HG03571 (cell line): Measurements from ENCODE around the gene INPP4A.

Source experiments
- ATAC-seq: cut with Tn5 transposase; IDR thresholded peaks from one replicate; pipeline ENCODE4 v1.9.1; 2021; ENCODE audit not compliant: unreplicated experiment

Gene INPP4A

GRCh38 chr2:98509542-98510321 lies 65.1 kb downstream of the INPP4A start:
- ATAC-seq = no peak

DNA sequence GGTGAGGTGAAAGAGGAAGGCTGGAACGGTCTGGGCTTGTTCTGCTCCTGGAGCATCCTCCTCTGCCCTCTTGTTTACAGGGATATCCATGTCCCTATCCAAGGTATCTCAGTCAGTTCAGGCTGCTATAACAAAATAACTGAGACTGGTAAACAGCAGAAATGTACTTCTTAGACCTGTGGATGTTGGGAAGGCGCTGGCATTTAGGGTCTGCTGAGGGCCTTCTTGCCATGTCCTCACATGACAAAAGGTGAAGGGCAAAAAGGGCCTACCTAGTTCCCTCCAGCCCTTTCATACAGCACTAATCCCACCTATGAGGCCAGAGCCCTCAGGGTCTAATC lies 65.6 kb downstream of the INPP4A start:
- no peak for ATAC-seq

DNA sequence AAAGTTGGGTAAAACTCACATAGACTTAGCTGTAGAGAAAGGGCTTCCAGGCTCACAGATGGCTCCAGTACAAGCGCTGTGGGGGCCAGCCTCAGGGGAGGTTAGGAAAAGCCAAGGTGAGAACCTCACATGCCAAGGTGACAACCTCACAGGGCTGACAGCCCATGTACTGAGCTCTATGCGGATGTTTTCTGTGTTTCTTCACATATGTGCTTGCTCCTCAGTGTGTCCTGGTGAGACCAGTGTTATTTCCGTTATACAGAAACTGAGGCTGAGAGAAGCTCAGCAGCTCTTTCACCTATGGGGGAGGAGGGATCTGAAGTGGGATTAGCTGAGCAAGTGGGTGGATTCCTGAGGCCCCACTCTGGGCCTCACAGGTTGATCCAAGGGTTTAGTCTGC lies 67.3 kb downstream of the INPP4A start:
- no peak for ATAC-seq

DNA sequence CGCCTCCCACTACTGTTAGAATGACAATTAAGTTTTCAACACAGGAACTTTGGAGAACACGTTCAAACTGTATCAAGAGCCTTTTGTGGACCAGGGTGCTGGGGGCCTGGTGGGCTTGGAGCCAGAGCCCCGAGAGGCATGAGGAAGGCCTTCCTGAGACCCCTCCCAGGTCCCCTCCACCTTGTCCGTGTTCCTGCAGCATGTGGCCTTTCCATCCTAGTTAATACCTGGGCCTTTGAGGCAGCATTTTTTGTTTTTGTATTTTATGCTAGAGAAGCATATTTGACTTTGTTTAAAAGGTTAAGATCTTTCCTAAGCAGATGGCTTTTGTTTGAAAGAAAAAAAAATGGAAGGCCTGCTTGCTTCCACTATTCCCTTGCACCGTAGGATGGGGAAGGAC lies 68.0 kb downstream of the INPP4A start:
- no peak for ATAC-seq

DNA sequence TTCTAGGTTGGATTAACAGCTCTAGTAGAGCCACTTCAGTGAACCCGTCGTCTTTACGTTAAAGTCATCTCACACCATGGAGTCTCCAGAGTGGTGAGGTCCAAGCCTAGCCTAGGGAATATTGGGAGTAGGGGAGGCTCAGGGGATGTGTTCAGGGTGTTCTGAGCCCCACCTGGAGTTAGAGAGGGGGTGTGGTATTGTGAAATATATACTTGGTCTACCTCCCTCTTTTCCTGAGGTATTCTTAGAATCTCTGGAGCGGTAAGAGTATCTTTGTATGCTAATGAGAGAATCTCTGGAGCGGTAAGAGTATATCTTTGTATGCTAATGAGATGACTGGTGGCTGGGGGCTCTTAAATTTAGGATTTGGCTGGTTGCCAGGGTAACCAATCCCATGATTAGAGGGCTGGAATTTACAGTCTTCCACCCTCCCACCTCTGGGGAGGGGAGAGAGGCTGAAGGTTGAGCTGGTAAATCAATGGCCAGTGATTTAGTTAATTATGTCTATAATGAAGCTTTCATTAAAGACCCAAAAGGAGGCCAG lies 69.5 kb downstream of the INPP4A start:
- ATAC-seq = no peak

DNA sequence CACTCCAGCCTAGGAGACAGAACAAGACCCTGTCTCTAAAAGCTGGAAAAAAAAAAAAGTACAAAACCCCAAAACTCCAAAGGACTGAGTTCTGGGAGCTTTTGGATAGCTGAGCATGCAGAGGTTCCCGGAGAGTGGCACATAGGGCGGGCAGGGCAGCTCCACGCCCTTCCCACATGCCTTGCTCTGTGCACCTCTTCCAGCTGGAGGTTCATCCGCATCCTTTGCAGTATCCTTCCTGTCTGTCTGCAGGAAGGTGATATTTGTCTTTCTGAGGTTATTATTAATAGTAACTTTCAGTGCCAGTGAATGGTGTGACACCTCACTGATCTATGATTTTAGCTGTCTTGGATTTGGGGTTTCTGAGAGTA lies 70.2 kb downstream of the INPP4A start:
- no peak for ATAC-seq

GRCh38 chr2:98515250-98515991 lies 70.8 kb downstream of the INPP4A start:
- ATAC-seq = no peak

DNA sequence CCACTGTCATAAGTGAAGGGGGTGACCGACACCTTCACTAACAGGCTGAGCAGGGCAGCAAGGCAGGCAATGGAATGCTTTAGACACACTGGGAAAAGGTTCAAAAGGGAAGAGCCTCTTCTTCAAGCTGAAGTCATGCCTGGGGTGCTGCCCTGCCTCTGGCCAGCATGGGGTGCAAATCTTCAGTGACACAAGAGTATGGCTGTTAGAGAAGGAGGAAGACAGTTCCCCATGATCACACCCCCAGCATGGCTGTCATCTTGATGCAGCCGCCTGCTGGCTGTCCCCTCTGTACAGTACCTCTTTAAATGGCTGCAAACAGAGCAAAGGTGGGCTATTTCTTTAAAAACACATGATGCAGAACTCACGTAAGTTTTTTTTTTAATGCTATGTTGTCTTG lies 71.9 kb downstream of the INPP4A start:
- ATAC-seq = no peak

DNA sequence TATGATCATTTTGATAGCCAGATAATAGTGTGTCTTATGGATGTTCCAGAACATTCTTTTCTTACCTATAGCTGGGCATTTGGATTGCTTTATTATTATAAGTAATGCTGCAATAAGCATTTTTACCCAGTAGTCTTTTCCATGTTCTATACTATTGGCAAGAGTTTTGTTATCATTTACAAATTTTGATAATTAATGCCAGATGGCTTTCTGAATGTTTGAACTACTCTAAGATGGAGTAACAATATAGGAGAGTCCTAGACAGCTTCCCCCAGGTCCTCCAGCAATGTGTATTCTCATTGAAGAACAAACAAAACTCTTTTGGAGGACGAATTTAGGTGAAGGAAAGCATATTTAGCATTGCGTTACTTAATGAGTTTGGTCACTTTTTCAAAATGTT lies 73.0 kb downstream of the INPP4A start:
- ATAC-seq = no peak

GRCh38 chr2:98518101-98518500 lies 73.4 kb downstream of the INPP4A start:
- no peak for ATAC-seq

DNA sequence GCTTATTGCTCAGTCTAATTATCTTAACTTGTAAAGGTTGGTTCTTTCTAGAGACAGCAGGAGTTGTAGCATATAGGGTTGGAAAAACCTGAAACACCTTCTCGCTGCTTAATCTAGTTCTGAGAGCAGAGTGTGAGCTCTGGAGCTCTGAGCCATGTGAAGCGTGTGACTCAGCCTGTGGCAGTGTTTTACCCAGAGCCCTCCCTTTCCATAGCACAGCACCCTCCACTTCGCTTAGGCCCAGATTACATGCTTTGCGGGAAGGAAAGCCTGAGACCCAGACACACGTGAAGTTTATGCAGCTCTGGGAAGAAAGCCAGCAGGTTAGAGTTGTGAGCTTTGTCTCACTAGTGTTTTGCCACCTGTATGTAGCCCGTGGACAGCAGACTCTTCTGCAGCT lies 74.5 kb downstream of the INPP4A start:
- ATAC-seq = no peak

- no peak for ATAC-seq
Measured at GRCh38 chr2:98519851-98520250, 75.2 kb downstream of the INPP4A start.

DNA sequence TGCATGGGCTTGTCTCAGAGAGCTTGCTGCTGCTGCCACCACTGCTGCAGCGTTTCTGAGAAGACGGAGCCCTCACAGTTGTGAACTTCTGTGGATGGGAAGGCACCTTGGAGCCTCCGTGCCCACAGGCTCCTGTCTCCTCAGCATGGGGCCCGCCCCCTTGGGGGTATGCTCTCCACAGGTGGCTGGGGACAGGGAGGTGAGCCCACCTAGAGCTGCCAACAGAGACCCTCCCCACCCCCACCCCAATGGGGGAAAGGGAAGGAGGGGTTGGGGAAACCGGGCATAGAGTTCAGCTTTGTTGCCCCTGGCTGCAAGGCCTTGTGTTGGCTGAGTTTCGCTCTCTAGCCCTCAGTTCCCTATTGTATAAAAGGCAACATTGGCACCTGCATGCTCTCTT lies 76.1 kb downstream of the INPP4A start:
- no peak for ATAC-seq

GRCh38 chr2:98521266-98521665 lies 76.6 kb downstream of the INPP4A start:
- ATAC-seq = no peak

GRCh38 chr2:98522854-98523253 lies 78.2 kb downstream of the INPP4A start:
- ATAC-seq = no peak

- ATAC-seq = no peak
Measured at GRCh38 chr2:98524168-98524567, 79.5 kb downstream of the INPP4A start.

DNA sequence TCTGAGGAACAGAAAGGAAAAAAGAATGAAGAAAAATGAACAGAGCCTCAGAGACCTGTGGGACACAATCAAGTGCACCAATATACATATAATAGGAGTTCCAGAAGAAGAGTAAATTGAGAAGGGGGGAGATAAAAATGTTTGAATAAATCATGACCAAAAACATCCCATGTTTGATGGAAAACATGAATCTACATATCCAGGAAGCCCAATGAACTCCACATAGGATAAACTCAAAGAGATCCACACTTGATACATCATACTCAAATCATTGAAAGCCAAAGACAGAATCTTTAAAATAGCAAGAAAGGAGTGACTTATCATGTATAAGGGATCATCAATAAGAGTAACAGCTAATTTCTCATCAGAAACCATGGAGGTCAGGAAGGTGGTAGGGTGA lies 83.7 kb downstream of the INPP4A start:
- ATAC-seq = no peak

DNA sequence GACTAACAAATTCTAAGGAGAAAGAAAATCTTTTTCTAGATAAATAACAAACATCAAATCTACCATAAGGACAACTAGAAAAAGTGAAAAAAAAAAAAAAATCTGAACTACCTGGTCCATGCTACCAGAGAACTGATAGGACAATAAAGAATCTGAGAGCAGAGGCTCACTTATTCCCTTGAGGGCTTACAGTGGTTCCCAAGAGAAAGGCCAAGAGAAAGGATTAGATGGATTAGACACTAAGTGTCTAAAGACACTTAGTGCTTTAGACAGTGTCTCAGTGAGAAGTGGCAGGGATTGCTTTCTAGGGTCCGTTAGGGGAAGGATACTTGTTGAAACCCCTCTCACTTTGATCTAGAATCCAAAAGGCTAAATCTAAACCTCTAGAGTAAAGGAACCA lies 85.5 kb downstream of the INPP4A start:
- no peak for ATAC-seq

- ATAC-seq = no peak
Measured at GRCh38 chr2:98532756-98533155, 88.1 kb downstream of the INPP4A start.

DNA sequence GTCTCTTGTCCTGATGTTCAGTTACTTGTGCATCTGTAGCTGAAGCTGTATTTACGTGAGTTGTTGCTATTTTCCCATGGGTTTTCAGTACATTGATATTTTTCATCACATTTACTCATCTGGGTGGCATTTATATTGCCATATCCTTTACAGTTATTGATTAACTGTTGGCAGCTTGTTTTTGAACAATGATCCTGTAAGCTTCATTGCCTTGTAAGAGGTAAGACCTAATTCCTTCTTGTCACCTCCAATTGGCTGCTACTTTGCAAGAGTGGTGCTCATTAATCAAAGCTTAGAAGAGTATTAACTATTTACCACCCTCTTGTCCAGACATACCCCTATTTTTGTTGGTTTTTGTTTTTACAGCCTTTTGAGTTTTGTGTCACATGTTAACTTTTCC lies 88.9 kb downstream of the INPP4A start:
- no peak for ATAC-seq

DNA sequence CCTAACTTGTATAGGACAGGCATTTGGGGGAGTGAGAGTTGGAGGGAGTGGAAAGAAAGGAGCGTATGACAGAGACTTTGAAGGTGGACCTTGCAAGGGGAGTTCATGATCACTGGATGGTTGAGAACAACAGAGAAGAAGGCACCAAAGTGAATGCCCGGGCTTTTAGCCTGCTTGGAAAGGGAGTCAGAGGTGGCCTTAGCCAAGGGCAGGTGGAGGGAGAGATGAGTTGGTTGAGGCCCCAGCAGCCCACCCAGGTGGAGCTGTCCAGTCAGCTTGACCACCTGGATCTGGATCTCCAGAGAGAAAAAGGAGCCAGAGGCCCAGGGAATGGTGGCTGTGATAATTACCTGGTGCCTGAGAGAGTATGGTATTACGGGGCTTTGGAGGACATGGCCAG lies 90.1 kb downstream of the INPP4A start:
- ATAC-seq = no peak

- ATAC-seq = no peak
Measured at GRCh38 chr2:98535971-98536677, 91.5 kb downstream of the INPP4A start.
